HG03342 (cell line): ENCODE data around the gene OBSCN.

Experiments used
- ATAC-seq: cut with Tn5 transposase; IDR thresholded peaks from one replicate; pipeline ENCODE4 v1.9.1; 2021; ENCODE audit warnings: mild to moderate bottlenecking, moderate library complexity; ENCODE audit not compliant: unreplicated experiment

Gene OBSCN

GRCh38 chr1:228428412-228428811 lies 220.6 kb downstream of the OBSCN start:
- ATAC-seq = no peak
